ENCODE results near the gene DGKG. TPM values are rescaled to one million over a fixed set of nuclear protein-coding genes. Genes with fewer than 3 reads are reported as not detected.

The DGKG gene
- total and polyA plus RNA-seq, 2 of the 8 experiments (the other 6 are each of a cell fraction or from before 2014, with no cell fraction given): 0.30 to 0.48 TPM

GRCh38 chr3:186115239-186115996 lies 246.6 kb downstream of the DGKG start (continued):
- no peak for TF ChIP-seq CTCF (IDR thresholded peaks at IDR 0.05; ENCODE audit: control extremely low read depth in 1 of 3, insufficient read depth in 1 of 3, low read depth in 1 of 3, low read length in 3 of 3)
- no peak for TF ChIP-seq TCF12 (IDR thresholded peaks at IDR 0.05; ENCODE audit: low read depth, low read length)
- TF ChIP-seq CBX5 (IDR thresholded peaks at IDR 0.05; ENCODE audit: low read depth, low read length): no peak
